B cell (primary cell): ENCODE measurements around the gene MAML2.

Experiments
- EZH2 ChIP-seq: IDR thresholded peaks from 2 replicates; pipeline ENCODE4 v1.6.1; 2012; ENCODE audit warnings: borderline replicate concordance, low read depth, mild to moderate bottlenecking, moderate library complexity, low read length; ENCODE audit not compliant: insufficient read depth, poor library complexity, severe bottlenecking
- TF ChIP-seq, protein P1 (sequence below): fragments of 200-600 bp; IDR thresholded peaks from one replicate; pipeline ENCODE4 v1.8.0; 2022; ENCODE audit warnings: antibody characterized with exemption, mild to moderate bottlenecking

DNA sequence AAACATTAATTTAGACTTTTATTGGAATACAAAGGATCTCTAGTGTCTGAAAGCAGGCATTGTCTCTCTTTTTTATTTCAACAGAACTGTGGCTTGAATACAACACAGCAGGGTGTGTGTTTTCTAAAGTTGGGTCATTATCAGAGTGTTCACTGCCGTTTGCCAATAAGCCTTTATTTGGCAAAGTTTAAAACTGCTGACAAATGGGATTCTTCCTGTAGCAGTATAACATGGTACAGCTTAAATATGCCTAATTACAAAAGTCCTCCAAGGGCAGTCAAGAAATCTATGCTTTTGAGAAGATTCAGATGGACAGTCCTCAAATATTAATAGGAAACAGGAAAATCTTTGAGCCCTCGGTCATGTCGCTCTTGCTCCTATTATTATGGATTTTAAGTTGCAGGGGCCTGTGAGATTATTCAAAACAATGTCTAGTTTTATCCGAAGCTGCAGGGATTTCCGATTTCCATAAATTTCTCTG, 199.9 kb downstream of the MAML2 start:
- TF ChIP-seq, protein P1, sequence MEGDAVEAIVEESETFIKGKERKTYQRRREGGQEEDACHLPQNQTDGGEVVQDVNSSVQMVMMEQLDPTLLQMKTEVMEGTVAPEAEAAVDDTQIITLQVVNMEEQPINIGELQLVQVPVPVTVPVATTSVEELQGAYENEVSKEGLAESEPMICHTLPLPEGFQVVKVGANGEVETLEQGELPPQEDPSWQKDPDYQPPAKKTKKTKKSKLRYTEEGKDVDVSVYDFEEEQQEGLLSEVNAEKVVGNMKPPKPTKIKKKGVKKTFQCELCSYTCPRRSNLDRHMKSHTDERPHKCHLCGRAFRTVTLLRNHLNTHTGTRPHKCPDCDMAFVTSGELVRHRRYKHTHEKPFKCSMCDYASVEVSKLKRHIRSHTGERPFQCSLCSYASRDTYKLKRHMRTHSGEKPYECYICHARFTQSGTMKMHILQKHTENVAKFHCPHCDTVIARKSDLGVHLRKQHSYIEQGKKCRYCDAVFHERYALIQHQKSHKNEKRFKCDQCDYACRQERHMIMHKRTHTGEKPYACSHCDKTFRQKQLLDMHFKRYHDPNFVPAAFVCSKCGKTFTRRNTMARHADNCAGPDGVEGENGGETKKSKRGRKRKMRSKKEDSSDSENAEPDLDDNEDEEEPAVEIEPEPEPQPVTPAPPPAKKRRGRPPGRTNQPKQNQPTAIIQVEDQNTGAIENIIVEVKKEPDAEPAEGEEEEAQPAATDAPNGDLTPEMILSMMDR: no peak
- TF ChIP-seq EZH2: no peak
